ENCODE data around the gene CHKA. TPM values are rescaled to one million over a fixed set of nuclear protein-coding genes. Genes with fewer than 3 reads are reported as not detected.
A peak's percentile ranks its signal among the peaks of the same experiment; 100 is the strongest.

Gene CHKA
- total and polyA plus RNA-seq, 9 of the 15 experiments (the other 6 are each of a cell fraction or from before 2014, with no cell fraction given): 3.6 to 37.0 (median 30.2) TPM

- TF ChIP-seq CHAMP1 (IDR thresholded peaks at IDR 0.05) (no peak), POLR2A (conservative IDR thresholded peaks at IDR 0.05) (peak; percentile 92), NUFIP1 (IDR thresholded peaks at IDR 0.05; ENCODE audit: partially characterized antibody) (no peak), NR2C1 (IDR thresholded peaks at IDR 0.05) (no peak), NR2C1 (tag; IDR thresholded peaks at IDR 0.05) (peak; percentile 44; the same call in 1 of the 2 replicates), MBD2 (IDR thresholded peaks at IDR 0.05; ENCODE audit: borderline replicate concordance, low read depth) (peak; percentile 96), E2F6 (IDR thresholded peaks at IDR 0.05; ENCODE audit: borderline replicate concordance in 1 of 2, extremely low read depth in 1 of 2, insufficient read depth in 1 of 2, insufficient read length in 1 of 2, low read depth in 1 of 2, low read length in 1 of 2, poor library complexity in 1 of 2, severe bottlenecking in 1 of 2) (peak; percentile 35 to 39), HINFP (tag; conservative IDR thresholded peaks at IDR 0.05; ENCODE audit: low read depth) (no peak), FOS (IDR thresholded peaks at IDR 0.05; ENCODE audit: extremely low read depth, insufficient read length) (peak; percentile 92), RB1 (IDR thresholded peaks at IDR 0.05; ENCODE audit: low read depth) (0 out of 2 replicates have a peak, but pooled peaks have one; percentile 68), TAF1 (IDR thresholded peaks at IDR 0.05; ENCODE audit: control insufficient read depth, extremely low read depth, insufficient read depth, low read length, severe bottlenecking) (peak; percentile 83), GTF2E2 (tag; IDR thresholded peaks at IDR 0.05) (peak; percentile 72), HDAC1 (IDR thresholded peaks at IDR 0.05) (peak in 1 of 2 experiments; percentile 44; a peak in 1 of 4 replicates), PRMT5 (CRISPR knock-in tag; IDR thresholded peaks at IDR 0.05) (0 out of 2 replicates have a peak, but pooled peaks have one; percentile 12), POLR2AphosphoS5 (IDR thresholded peaks at IDR 0.05; ENCODE audit: control insufficient read depth, insufficient read depth, low read depth, low read length) (peak; percentile 59), ZNF24 (IDR thresholded peaks at IDR 0.05) (no peak), ASH1L (IDR thresholded peaks at IDR 0.05; ENCODE audit: borderline replicate concordance, low read depth, partially characterized antibody) (peak; percentile 92), ID3 (CRISPR knock-in tag; IDR thresholded peaks at IDR 0.05) (no peak), ID3 (tag; IDR thresholded peaks at IDR 0.05) (0 out of 2 replicates have a peak, but pooled peaks have one; percentile 19), RBM22 (IDR thresholded peaks at IDR 0.05; ENCODE audit: low read depth, low read length, poor library complexity, severe bottlenecking) (no peak), ZKSCAN8 (CRISPR knock-in tag; IDR thresholded peaks at IDR 0.05) (no peak)
These were observed 90.7 kb downstream of the CHKA start, which contains the start of gene NDUFS8 (continued) for GRCh38 chr11:68030318-68031143.
